HG03342 (cell line): ENCODE measurements around the gene CORO7.

Experiments used
- ATAC-seq: cut with Tn5 transposase; IDR thresholded peaks from one replicate; pipeline ENCODE4 v1.9.1; 2021; ENCODE audit warnings: mild to moderate bottlenecking, moderate library complexity; ENCODE audit not compliant: unreplicated experiment

The CORO7 gene

GRCh38 chr16:4426722-4427372 is 10.5 kb upstream of the CORO7 start:
- no peak for ATAC-seq

GRCh38 chr16:4426021-4426684 is 9.8 kb upstream of the CORO7 start:
- peak; percentile 28 for ATAC-seq

GRCh38 chr16:4425378-4426020 is 9.1 kb upstream of the CORO7 start, which contains the start of gene DNAJA3:
Gene DNAJA3 (plus strand): TSS chr16:4425868. CDS start chr16:4425882, 14 bp downstream.
- ATAC-seq, result peak; percentile 84

- no peak for ATAC-seq
Measured at GRCh38 chr16:4420505-4421105, 4.2 kb upstream of the CORO7 start.

GRCh38 chr16:4419402-4419959 is 3.1 kb upstream of the CORO7 start:
- ATAC-seq, result no peak

- ATAC-seq, result peak; percentile 4
Measured at GRCh38 chr16:4415538-4416199, 727 bp downstream of the CORO7 start.

GRCh38 chr16:4414187-4414917 is 2.0 kb downstream of the CORO7 start:
- ATAC-seq, result peak; percentile 61

- ATAC-seq, result no peak
Measured at GRCh38 chr16:4412854-4413253, 3.5 kb downstream of the CORO7 start.

- ATAC-seq, result no peak
Measured at GRCh38 chr16:4412159-4412558, 4.2 kb downstream of the CORO7 start.

GRCh38 chr16:4411684-4412083 is 4.7 kb downstream of the CORO7 start:
- no peak for ATAC-seq

- ATAC-seq, result no peak
Measured at GRCh38 chr16:4410335-4411075, 5.9 kb downstream of the CORO7 start.

GRCh38 chr16:4409081-4409932 is 7.1 kb downstream of the CORO7 start:
- no peak for ATAC-seq

- ATAC-seq, result no peak
Measured at GRCh38 chr16:4408323-4408690, 8.1 kb downstream of the CORO7 start.

GRCh38 chr16:4407543-4408322 is 8.7 kb downstream of the CORO7 start:
- ATAC-seq, result no peak

- no peak for ATAC-seq
Measured at GRCh38 chr16:4404967-4405696, 11.3 kb downstream of the CORO7 start.

GRCh38 chr16:4404247-4404966 is 12.0 kb downstream of the CORO7 start:
- no peak for ATAC-seq
